Ovary (tissue), 3 donors: Measurements from ENCODE around the gene KCNAB1.

ENCODE experiments used
- CTCF ChIP-seq, 3 donors: fragments of 450-650 bp in 2 of 3; fragments of 200-600 bp in 1 of 3; IDR thresholded peaks; one replicate each; pipeline versions ENCODE4 v1.5.1 to v1.8.0; 2016 to 2022; ENCODE audit warnings: antibody characterized with exemption in 3 of 3, mild to moderate bottlenecking in 1 of 3
- POLR2A ChIP-seq: fragments of 450-650 bp; IDR thresholded peaks from one replicate; pipeline ENCODE4 v1.6.1; 2017; ENCODE audit warnings: antibody characterized with exemption, mild to moderate bottlenecking, moderate library complexity
- donor health status: DM: no; HTN: no; CAD: no.

- TF ChIP-seq POLR2A (no peak), CTCF (IDR thresholded peaks at IDR 0.05) (no peak)
These were observed 29.5 kb downstream of the KCNAB1 start for GRCh38 chr3:156149876-156150275.
